GM23338 (cell line): ENCODE measurements around the gene AP3B2. TPM values are rescaled to one million over a fixed set of nuclear protein-coding genes. Genes with fewer than 3 reads are reported as not detected.

Experiments
- ATAC-seq: fragments of 200-7000 bp; cut with Tn5 transposase; 3 replicates; pipeline ENCODE4 v1.9.1; 2020
- DNase-seq: peaks from one replicate; pipeline ENCODE4 v3.0.0-alpha.2; 2015; ENCODE audit warnings: low spot score
- H2AFZ ChIP-seq: fragments of 200-600 bp; sonication (generic); 2 replicates; pipeline ENCODE4 v1.8.0; 2016; ENCODE audit warnings: antibody characterized with exemption, mild to moderate bottlenecking, moderate library complexity
- H3F3A ChIP-seq: fragments of 200-600 bp; sonication (generic); replicated peaks from 2 replicates; pipeline ENCODE4 v1.8.0; 2017; ENCODE audit warnings: antibody characterized with exemption, mixed run types, low read depth
- H3K27ac ChIP-seq: fragments of 200-600 bp; sonication (generic); 2 replicates; pipeline ENCODE4 v1.6.1; 2016; ENCODE audit warnings: low read depth
- H3K27me3 ChIP-seq: fragments of 200-600 bp; sonication (generic); 2 replicates; pipeline ENCODE4 v1.8.0; 2016; ENCODE audit warnings: mild to moderate bottlenecking, mixed run types, moderate library complexity; ENCODE audit not compliant: insufficient read depth
- H3K36me3 ChIP-seq: fragments of 200-600 bp; sonication (generic); 2 replicates; pipeline ENCODE4 v1.8.0; 2016; ENCODE audit warnings: mild to moderate bottlenecking; ENCODE audit not compliant: insufficient read depth
- H3K4me1 ChIP-seq: fragments of 200-600 bp; sonication (generic); 2 replicates; pipeline ENCODE4 v1.8.0; 2016; ENCODE audit warnings: mild to moderate bottlenecking, moderate library complexity; ENCODE audit not compliant: insufficient read depth
- H3K4me2 ChIP-seq: fragments of 200-600 bp; sonication (generic); 2 replicates; pipeline ENCODE4 v1.7.1; 2017; ENCODE audit warnings: mixed run types
- H3K4me3 ChIP-seq: fragments of 200-600 bp; sonication (generic); 2 replicates; pipeline ENCODE4 v1.6.1; 2016; ENCODE audit warnings: mixed run types
- H3K79me2 ChIP-seq: fragments of 200-600 bp; sonication (generic); replicated peaks from 2 replicates; pipeline ENCODE4 v1.8.0; 2017; ENCODE audit warnings: mild to moderate bottlenecking; ENCODE audit not compliant: insufficient read depth
- H3K9me2 ChIP-seq: fragments of 200-600 bp; sonication (generic); 2 replicates; pipeline ENCODE4 v1.8.0; 2017; ENCODE audit not compliant: insufficient read depth
- H4K20me1 ChIP-seq: fragments of 200-600 bp; sonication (generic); replicated peaks from 2 replicates; pipeline ENCODE4 v1.8.0; 2017; ENCODE audit warnings: mild to moderate bottlenecking; ENCODE audit not compliant: insufficient read depth
- H3K27ac Mint-ChIP-seq: 2 replicates; pipeline ENCODE4 v1.8.0; 2020; ENCODE audit warnings: inconsistent platforms, mild to moderate bottlenecking, moderate library complexity, mixed read lengths
- H3K27me3 Mint-ChIP-seq: 3 replicates; pipeline ENCODE4 v1.8.0; 2022; ENCODE audit warnings: low read depth, mild to moderate bottlenecking, moderate library complexity, mixed read lengths, inconsistent platforms; ENCODE audit not compliant: insufficient read depth, poor library complexity
- H3K36me3 Mint-ChIP-seq: 3 replicates; pipeline ENCODE4 v1.8.0; 2021; ENCODE audit warnings: low read depth, mild to moderate bottlenecking, inconsistent platforms, moderate library complexity, mixed read lengths
- H3K4me1 Mint-ChIP-seq: 3 replicates; pipeline ENCODE4 v1.8.0; 2020; ENCODE audit warnings: mild to moderate bottlenecking, inconsistent platforms, mixed read lengths
- H3K4me3 Mint-ChIP-seq: 3 replicates; pipeline ENCODE4 v1.8.0; 2021; ENCODE audit warnings: moderate library complexity, mild to moderate bottlenecking, inconsistent platforms, mixed read lengths
- H3K9me3 Mint-ChIP-seq: 3 replicates; pipeline ENCODE4 v1.8.0; 2020; ENCODE audit warnings: moderate library complexity, mild to moderate bottlenecking, inconsistent platforms, mixed read lengths
- EZH2 ChIP-seq: fragments of 200-600 bp; sonication (generic); IDR thresholded peaks from one replicate; pipeline ENCODE4 v1.8.0; 2017; ENCODE audit warnings: antibody characterized with exemption, mild to moderate bottlenecking, low read depth; ENCODE audit not compliant: unreplicated experiment
- EZH2phosphoT487 ChIP-seq: fragments of 200-600 bp; sonication (generic); IDR thresholded peaks from one replicate; pipeline ENCODE4 v1.8.1; 2018; ENCODE audit warnings: antibody characterized with exemption; ENCODE audit not compliant: unreplicated experiment
- JUNB ChIP-seq: IDR thresholded peaks from one replicate; pipeline ENCODE4 v1.6.1; 2016; ENCODE audit warnings: antibody characterized with exemption; ENCODE audit not compliant: unreplicated experiment
- NANOG ChIP-seq: IDR thresholded peaks from 2 replicates; pipeline ENCODE4 v1.6.1; 2016; ENCODE audit warnings: antibody characterized with exemption, borderline replicate concordance
- ZNF114 ChIP-seq: fragments of 250-450 bp; sonication (Bioruptor Pico); IDR thresholded peaks from 2 replicates; pipeline ENCODE4 v1.5.0; 2020; ENCODE audit warnings: mild to moderate bottlenecking, moderate library complexity
- ZNF331 ChIP-seq: fragments of 250-450 bp; sonication (Bioruptor Pico); IDR thresholded peaks from 2 replicates; pipeline ENCODE4 v1.5.0; 2020; ENCODE audit warnings: low read depth, mild to moderate bottlenecking, moderate library complexity
- polyA plus RNA-seq: library from polyadenylated mRNA; unstranded; fragments of >200 nt; fragmentation: Nextera tagmentation; extraction: Ambion mirVana; gene quantifications from 2 replicates; pipeline ENCODE4 v1.2.1, GENCODE V29; 2016
- total RNA-seq: library from RNA; depleted of rRNA; stranded (reverse); fragments of >200 nt; shearing (Covaris generic); gene quantifications from 2 replicates; pipeline ENCODE4 v1.2.3, GENCODE V29; 2014
- TF ChIP-seq, protein P1 (sequence below), 2 experiments: fragments of 200-600 bp in 1 of 2; sonication (generic) in 1 of 2; conservative IDR thresholded peaks; 2 replicates each; pipeline versions ENCODE4 v1.5.1 to v1.6.1; 2016 to 2017; ENCODE audit warnings: antibody characterized with exemption in 2 of 2, low read depth in 2 of 2, mild to moderate bottlenecking in 2 of 2, moderate library complexity in 1 of 2
- TF ChIP-seq, protein P2 (sequence below): IDR thresholded peaks from 2 replicates; pipeline ENCODE4 v1.6.1; 2016; ENCODE audit warnings: antibody characterized with exemption
- TF ChIP-seq, protein P3 (sequence below): fragments of 250-450 bp; sonication (Bioruptor Pico); IDR thresholded peaks from 2 replicates; pipeline ENCODE4 v1.5.0; 2020; ENCODE audit warnings: mild to moderate bottlenecking, moderate library complexity

AP3B2 gene
- total and polyA plus RNA-seq, 2 experiments from 2014 or later: 9.5 to 19.2 TPM

DNA sequence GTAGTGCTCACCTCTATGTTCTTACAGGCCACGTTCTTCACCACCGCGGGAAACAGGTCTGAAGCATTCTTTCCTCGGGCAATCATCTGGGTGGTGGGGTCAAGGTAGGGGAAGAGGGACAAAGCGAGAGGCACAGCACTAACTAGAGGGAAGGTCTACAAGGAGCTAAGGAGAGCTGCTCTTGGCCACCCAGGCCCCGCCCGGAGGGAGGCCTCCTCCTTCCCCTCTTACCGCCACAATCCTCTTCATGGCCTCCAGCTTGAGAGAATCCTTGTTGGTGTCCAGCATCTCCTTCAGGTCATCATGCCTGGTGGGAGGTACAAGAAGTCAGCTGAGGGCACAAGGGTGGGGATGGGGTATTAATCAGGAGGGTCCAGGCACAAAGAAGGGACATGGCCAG lies 20.5 kb downstream of the AP3B2 start:
- no peaks in the 10 kb centered on the region for H3K79me2 ChIP-seq
- DNase-seq (no peak), ATAC-seq (no peak)
- no peak overlapping the region for H3K4me2 ChIP-seq
- no peaks in the 10 kb centered on the region for H3F3A ChIP-seq
- H4K20me1 ChIP-seq: no peaks in the 10 kb centered on the region
- TF ChIP-seq NANOG (no peak), ZNF331 (CRISPR knock-in tag) (no peak), ZNF114 (CRISPR knock-in tag) (no peak)
- TF ChIP-seq, protein P1, sequence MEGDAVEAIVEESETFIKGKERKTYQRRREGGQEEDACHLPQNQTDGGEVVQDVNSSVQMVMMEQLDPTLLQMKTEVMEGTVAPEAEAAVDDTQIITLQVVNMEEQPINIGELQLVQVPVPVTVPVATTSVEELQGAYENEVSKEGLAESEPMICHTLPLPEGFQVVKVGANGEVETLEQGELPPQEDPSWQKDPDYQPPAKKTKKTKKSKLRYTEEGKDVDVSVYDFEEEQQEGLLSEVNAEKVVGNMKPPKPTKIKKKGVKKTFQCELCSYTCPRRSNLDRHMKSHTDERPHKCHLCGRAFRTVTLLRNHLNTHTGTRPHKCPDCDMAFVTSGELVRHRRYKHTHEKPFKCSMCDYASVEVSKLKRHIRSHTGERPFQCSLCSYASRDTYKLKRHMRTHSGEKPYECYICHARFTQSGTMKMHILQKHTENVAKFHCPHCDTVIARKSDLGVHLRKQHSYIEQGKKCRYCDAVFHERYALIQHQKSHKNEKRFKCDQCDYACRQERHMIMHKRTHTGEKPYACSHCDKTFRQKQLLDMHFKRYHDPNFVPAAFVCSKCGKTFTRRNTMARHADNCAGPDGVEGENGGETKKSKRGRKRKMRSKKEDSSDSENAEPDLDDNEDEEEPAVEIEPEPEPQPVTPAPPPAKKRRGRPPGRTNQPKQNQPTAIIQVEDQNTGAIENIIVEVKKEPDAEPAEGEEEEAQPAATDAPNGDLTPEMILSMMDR (conservative IDR thresholded peaks at IDR 0.05; ENCODE audit: low read depth in 2 of 2): no peak
- H3K4me1 Mint-ChIP-seq: no peaks in the 10 kb centered on the region
- H3K4me1 ChIP-seq: no peaks in the 10 kb centered on the region
- no peak overlapping the region for H3K27ac Mint-ChIP-seq
- H3K36me3 Mint-ChIP-seq: peaks cover 10% of the 10 kb centered on the region; the same call in 2 of the 3 replicates
- no peaks in the 10 kb centered on the region for H3K27me3 ChIP-seq
- H3K9me3 Mint-ChIP-seq: no peaks in the 10 kb centered on the region; the same call in 2 of the 3 replicates
- no peak overlapping the region for H3K4me3 Mint-ChIP-seq
- H3K27ac ChIP-seq: no peak overlapping the region
- no peak overlapping the region for H2AFZ ChIP-seq
- H3K27me3 Mint-ChIP-seq: peaks cover 11% of the 10 kb centered on the region
- H3K9me2 ChIP-seq: no peaks in the 10 kb centered on the region
- H3K4me3 ChIP-seq: no peak overlapping the region
- no peaks in the 10 kb centered on the region for H3K36me3 ChIP-seq

DNA sequence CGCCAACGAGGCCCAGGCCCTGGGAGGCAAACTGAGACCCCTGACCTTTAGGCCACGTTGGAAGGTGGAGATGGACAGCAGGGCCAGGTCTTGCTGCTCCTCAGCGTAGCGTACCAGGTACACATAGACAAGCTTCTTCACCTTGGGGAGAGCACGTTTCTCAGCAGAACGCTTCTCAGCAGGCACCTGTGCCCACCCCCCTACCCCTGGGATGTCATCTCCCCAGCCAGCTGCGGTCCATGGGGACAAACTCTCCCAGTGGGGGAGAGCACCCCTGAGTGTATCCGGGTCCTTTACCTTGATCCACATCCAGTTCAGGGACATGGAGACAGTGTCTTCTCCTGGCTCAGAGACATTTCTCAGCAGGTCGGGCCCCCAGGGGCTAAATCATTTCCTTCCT lies 21.0 kb downstream of the AP3B2 start:
- no peaks in the 10 kb centered on the region for H3K4me1 ChIP-seq
- no peaks in the 10 kb centered on the region for H3K79me2 ChIP-seq
- Mint-ChIP-seq H3K9me3 (no peaks in the 10 kb centered on the region; the same call in 2 of the 3 replicates), H3K27me3 (peaks cover 11% of the 10 kb centered on the region), H3K4me1 (no peaks in the 10 kb centered on the region), H3K27ac (no peak overlapping the region), H3K36me3 (peaks cover 10% of the 10 kb centered on the region; the same call in 2 of the 3 replicates), H3K4me3 (no peak overlapping the region)
- ATAC-seq (no peak), DNase-seq (no peak)
- no peaks in the 10 kb centered on the region for H3K36me3 ChIP-seq
- H3F3A ChIP-seq: no peaks in the 10 kb centered on the region
- no peaks in the 10 kb centered on the region for H3K27me3 ChIP-seq
- H3K9me2 ChIP-seq: no peaks in the 10 kb centered on the region
- no peak overlapping the region for H3K4me2 ChIP-seq
- no peak overlapping the region for H3K4me3 ChIP-seq
- H3K27ac ChIP-seq: no peak overlapping the region
- no peaks in the 10 kb centered on the region for H4K20me1 ChIP-seq
- H2AFZ ChIP-seq: no peak overlapping the region
- TF ChIP-seq EZH2 (no peak), NANOG (no peak), EZH2phosphoT487 (no peak), JUNB (no peak)
- TF ChIP-seq, protein P2, sequence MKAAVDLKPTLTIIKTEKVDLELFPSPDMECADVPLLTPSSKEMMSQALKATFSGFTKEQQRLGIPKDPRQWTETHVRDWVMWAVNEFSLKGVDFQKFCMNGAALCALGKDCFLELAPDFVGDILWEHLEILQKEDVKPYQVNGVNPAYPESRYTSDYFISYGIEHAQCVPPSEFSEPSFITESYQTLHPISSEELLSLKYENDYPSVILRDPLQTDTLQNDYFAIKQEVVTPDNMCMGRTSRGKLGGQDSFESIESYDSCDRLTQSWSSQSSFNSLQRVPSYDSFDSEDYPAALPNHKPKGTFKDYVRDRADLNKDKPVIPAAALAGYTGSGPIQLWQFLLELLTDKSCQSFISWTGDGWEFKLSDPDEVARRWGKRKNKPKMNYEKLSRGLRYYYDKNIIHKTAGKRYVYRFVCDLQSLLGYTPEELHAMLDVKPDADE: no peak
- TF ChIP-seq, protein P3, sequence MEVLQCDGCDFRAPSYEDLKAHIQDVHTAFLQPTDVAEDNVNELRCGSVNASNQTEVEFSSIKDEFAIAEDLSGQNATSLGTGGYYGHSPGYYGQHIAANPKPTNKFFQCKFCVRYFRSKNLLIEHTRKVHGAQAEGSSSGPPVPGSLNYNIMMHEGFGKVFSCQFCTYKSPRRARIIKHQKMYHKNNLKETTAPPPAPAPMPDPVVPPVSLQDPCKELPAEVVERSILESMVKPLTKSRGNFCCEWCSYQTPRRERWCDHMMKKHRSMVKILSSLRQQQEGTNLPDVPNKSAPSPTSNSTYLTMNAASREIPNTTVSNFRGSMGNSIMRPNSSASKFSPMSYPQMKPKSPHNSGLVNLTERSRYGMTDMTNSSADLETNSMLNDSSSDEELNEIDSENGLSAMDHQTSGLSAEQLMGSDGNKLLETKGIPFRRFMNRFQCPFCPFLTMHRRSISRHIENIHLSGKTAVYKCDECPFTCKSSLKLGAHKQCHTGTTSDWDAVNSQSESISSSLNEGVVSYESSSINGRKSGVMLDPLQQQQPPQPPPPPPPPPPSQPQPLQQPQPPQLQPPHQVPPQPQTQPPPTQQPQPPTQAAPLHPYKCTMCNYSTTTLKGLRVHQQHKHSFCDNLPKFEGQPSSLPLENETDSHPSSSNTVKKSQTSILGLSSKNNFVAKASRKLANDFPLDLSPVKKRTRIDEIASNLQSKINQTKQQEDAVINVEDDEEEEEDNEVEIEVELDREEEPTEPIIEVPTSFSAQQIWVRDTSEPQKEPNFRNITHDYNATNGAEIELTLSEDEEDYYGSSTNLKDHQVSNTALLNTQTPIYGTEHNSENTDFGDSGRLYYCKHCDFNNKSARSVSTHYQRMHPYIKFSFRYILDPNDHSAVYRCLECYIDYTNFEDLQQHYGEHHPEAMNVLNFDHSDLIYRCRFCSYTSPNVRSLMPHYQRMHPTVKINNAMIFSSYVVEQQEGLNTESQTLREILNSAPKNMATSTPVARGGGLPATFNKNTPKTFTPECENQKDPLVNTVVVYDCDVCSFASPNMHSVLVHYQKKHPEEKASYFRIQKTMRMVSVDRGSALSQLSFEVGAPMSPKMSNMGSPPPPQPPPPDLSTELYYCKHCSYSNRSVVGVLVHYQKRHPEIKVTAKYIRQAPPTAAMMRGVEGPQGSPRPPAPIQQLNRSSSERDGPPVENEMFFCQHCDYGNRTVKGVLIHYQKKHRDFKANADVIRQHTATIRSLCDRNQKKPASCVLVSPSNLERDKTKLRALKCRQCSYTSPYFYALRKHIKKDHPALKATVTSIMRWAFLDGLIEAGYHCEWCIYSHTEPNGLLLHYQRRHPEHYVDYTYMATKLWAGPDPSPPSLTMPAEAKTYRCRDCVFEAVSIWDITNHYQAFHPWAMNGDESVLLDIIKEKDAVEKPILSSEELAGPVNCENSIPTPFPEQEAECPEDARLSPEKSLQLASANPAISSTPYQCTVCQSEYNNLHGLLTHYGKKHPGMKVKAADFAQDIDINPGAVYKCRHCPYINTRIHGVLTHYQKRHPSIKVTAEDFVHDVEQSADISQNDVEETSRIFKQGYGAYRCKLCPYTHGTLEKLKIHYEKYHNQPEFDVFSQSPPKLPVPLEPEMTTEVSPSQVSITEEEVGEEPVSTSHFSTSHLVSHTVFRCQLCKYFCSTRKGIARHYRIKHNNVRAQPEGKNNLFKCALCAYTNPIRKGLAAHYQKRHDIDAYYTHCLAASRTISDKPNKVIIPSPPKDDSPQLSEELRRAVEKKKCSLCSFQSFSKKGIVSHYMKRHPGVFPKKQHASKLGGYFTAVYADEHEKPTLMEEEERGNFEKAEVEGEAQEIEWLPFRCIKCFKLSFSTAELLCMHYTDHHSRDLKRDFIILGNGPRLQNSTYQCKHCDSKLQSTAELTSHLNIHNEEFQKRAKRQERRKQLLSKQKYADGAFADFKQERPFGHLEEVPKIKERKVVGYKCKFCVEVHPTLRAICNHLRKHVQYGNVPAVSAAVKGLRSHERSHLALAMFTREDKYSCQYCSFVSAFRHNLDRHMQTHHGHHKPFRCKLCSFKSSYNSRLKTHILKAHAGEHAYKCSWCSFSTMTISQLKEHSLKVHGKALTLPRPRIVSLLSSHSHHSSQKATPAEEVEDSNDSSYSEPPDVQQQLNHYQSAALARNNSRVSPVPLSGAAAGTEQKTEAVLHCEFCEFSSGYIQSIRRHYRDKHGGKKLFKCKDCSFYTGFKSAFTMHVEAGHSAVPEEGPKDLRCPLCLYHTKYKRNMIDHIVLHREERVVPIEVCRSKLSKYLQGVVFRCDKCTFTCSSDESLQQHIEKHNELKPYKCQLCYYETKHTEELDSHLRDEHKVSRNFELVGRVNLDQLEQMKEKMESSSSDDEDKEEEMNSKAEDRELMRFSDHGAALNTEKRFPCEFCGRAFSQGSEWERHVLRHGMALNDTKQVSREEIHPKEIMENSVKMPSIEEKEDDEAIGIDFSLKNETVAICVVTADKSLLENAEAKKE (CRISPR knock-in tag): no peak
